Stomach (tissue), 4 donors: ENCODE data around the gene AGER.
"Not testable (repeated sequence)": the region's sequence is repeated elsewhere in the genome, so short reads cannot be mapped to it uniquely, and the experiment has no call there.

ENCODE experiments used
- POLR2A ChIP-seq, 4 donors: fragments of 450-650 bp; IDR thresholded peaks; one replicate each; pipeline ENCODE4 v1.6.1; 2016; ENCODE audit warnings: antibody characterized with exemption in 4 of 4, control low read depth in 2 of 4, mild to moderate bottlenecking in 1 of 4, moderate library complexity in 1 of 4
- TF ChIP-seq, protein P1 (sequence below), 7 experiments: fragments of 450-650 bp in 4 of 7; fragments of 200-600 bp in 3 of 7; sonication (generic) in 3 of 7; IDR thresholded peaks; one replicate each; pipeline ENCODE4 v1.5.1; 2016 to 2019; ENCODE audit warnings: antibody characterized with exemption in 7 of 7, control low read depth in 2 of 7, mild to moderate bottlenecking in 1 of 7

DNA sequence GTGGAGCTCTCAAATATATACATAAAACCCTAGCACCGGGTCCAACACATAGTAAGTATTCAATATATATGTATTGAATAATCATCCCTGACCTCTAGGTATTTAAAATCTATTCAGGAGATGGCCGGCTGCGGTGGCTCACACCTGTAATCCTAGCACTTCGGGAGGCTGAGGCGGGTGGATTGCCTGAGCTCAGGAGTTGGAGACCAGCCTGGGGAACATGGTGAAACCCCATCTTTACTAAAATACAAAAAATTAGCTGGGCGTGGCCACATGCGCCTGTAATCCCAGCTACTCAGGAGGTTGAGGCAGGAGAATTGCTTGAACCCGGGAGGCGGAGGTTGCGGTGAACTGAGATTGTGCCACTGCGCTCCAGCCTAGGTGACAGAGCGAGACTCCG is 9.0 kb upstream of the AGER start:
- not testable (repeated sequence) for TF ChIP-seq POLR2A (IDR thresholded peaks at IDR 0.05)
- TF ChIP-seq, protein P1, sequence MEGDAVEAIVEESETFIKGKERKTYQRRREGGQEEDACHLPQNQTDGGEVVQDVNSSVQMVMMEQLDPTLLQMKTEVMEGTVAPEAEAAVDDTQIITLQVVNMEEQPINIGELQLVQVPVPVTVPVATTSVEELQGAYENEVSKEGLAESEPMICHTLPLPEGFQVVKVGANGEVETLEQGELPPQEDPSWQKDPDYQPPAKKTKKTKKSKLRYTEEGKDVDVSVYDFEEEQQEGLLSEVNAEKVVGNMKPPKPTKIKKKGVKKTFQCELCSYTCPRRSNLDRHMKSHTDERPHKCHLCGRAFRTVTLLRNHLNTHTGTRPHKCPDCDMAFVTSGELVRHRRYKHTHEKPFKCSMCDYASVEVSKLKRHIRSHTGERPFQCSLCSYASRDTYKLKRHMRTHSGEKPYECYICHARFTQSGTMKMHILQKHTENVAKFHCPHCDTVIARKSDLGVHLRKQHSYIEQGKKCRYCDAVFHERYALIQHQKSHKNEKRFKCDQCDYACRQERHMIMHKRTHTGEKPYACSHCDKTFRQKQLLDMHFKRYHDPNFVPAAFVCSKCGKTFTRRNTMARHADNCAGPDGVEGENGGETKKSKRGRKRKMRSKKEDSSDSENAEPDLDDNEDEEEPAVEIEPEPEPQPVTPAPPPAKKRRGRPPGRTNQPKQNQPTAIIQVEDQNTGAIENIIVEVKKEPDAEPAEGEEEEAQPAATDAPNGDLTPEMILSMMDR (IDR thresholded peaks at IDR 0.05): not testable (repeated sequence)
